GM19455 (cell line): ENCODE data around the gene ARID3A.
A peak's percentile ranks its signal among the peaks of the same experiment; 100 is the strongest.

Experiments
- ATAC-seq: cut with Tn5 transposase; IDR thresholded peaks from one replicate; pipeline ENCODE4 v1.9.1; 2021; ENCODE audit not compliant: unreplicated experiment

ARID3A gene

DNA sequence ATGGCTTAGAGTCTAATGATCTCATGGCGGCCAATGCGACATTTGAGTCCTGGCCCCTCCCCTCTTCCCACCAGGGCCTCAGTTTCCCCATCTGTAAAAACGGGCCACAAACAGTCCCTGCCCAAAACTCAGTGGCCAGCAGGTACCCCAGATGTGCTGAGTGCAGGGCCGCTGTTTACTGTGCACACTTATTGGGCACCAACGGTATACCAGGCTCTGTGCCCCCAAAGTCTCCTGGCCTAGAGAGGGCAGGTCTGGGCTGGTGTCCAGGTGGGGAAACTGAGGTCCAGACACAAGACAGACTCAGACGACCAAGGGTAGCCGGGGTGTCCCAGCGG lies 34.7 kb downstream of the ARID3A start:
- ATAC-seq, result no peak

DNA sequence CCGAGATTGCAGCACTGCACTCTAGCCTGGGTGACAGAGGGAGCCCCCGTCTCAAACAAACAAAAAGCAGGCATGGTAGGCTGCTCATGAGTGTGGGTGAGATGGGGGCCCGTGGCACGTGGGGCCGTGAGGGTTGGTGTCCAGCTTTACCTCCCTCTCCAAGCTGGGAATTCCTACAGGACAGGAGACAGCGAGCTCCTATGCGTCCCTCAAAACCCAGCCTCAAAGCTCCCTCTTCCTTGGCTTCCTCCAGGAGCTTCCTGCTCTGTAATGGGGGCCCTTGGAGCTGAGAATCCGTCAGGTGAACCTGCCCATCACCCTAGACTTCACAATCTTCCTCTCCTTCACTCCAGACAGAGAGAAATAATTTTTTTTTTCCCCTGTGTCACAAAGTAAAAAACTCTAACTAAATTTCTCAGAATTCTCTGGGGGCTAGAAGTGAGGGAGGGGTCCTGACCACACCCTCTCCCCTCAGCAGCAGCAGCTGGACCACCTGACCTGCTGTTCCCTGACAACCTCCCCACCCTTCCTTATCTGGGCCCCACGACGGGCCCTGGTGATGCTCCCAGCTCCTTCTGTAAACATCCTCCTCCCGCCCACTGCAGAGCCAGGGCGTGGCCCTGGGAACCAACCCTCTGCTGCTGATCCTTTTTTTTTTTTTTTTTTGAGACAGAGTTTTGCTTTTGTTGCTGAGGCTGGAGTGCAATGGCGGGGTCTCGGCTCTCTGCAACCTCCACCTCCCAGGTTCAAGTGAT lies 36.2 kb downstream of the ARID3A start:
- ATAC-seq, result no peak

DNA sequence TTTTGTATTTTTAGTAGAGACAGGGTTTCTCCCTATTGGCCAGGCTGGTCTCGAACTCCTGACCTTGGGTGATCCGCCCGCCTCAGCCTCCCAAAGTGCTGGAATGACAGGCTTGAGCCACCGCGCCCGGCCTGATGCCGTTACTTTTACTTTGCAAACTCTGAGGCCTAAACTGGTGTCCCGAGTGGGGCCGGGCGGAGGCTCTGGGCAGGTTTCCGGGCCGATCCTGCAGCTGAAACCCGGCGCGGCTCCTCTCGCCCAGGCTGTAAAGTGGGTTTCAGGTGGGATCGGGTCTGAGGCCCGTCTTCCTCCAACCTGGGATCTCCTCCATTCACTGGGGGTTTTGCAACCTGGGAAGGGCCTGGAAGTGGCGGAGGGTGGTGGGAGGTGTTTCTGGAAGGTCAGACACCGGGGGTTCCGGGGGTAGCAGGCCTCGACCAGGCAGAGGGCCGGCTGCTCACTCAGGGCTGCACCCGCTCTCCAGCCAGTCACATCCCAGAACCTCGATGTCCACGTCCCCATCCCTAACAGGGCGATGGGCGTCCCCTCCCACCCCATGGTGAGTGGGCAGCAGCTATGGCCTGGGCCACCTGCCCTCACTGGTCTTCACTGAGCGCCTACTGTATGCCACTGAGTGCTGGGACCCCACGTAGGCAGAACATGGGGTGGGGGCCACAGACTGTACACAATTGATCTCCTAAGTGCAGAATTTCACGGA lies 37.0 kb downstream of the ARID3A start:
- no peak for ATAC-seq

DNA sequence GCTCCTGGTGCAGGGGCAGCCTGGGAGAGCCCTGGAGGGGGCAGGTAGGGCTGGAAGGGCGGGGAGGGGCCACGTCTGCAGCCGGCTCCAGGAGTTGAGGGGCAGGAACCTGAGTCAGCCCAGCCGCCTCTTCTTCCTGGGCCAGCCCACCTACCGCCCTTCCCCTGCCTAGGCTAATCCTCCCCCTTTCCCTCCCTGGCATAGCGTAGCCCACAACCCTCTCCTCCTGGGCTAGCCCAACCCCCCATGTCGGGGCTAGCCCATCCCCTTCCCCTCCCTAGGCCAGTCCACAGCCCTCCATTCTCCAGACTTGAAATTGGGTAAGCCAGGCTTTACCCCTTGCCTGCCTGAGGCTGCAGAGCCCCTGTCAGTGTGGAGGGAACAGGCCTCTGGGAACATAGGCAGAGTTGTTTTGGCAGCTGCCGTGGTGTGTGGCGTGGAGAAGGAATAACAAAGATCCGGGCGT lies 37.7 kb downstream of the ARID3A start:
- ATAC-seq, result no peak

DNA sequence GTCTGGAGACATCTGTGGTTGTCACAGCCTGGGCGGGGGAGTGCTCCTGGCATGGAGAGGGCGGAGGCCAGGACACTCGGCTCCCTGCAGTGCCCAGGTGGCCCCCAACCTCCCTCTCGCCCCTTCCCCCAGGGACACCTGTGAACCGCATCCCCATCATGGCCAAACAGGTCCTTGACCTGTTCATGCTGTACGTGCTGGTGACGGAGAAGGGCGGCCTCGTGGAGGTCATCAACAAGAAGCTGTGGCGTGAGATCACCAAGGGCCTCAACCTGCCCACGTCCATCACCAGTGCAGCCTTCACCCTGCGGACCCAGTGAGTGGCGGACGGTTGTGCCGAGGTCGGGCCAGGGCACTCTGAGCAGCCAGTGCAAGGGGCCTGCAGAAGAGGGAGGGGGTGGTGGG lies 38.3 kb downstream of the ARID3A start:
- no peak for ATAC-seq

DNA sequence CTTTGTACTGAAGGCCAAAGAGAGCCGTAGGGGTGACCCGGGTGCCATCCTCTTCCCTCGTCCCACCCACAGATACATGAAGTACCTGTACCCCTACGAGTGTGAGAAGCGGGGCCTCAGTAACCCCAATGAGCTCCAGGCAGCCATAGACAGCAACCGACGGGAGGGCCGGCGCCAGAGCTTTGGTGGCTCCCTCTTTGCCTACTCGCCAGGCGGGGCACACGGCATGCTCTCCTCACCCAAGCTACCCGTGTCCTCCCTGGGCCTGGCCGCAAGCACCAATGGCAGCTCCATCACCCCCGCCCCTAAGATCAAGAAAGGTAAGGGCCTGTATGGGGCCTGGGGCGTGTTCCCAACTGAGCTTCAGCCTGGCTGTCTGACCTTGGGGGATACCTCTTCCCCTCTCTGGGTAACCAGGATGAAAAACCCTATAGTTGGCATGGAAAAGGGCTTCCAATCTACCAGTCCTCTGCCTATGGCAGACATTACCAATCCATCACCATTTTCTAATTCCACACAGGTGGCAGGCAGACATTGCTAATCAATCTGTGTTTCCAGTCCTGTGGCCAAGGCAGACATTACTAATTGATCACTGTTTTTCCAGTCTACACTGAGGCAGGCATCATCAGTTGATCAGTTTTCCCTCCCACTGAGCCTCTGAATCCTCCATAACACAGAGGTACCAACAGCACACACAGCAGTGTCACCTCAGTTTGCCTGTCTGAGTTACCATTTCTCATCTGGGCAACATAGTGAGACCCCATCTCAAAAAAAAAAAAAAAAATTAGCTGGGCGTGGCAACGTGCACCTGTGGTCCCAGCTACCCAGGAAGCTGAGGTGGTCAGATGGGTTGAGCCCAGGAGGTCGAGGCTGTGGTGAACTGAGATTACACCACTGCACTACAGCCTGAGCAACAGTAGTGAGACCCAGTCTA lies 39.2 kb downstream of the ARID3A start:
- no peak for ATAC-seq

DNA sequence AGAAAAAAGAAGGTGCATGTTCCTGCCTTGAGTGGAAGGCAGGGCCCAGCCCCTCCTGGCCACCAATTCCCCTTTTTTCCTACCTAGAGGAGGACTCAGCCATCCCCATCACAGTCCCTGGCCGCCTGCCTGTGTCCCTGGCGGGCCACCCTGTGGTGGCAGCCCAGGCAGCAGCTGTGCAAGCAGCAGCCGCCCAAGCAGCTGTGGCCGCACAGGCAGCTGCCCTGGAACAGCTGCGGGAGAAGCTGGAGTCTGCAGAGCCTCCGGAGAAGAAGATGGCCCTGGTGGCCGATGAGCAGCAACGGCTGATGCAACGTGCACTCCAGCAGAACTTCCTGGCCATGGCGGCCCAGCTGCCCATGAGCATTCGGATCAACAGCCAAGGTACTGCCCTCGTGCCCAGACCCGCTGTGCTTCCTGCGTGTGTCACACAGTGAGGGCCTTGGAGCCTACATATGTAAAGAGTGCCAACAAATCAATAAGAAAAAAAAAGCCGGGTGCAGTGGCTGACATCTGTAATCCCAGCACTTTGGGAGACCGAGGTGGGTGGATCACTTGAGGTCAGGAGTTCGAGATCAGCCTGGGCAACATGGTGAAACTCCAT lies 40.8 kb downstream of the ARID3A start:
- no peak for ATAC-seq

DNA sequence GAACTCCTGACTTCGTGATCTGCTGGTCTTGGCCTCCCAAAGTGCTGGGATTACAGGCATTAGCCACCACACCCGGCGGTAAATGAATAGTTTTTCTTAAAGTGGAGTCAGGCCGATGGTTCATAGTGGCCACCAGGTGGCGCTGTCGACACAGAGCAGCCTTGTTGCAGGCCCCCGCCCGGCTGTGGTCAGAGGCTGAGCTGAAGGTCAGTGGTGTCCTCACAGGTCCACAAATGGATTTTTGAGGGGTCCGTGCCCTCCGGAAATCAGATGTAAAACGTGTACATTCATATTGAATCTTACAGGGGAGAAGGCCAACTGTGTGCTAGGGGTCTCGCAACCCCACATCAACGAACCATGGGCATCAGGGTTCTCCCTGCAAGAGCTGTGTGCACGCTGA lies 44.9 kb downstream of the ARID3A start:
- no peak for ATAC-seq

DNA sequence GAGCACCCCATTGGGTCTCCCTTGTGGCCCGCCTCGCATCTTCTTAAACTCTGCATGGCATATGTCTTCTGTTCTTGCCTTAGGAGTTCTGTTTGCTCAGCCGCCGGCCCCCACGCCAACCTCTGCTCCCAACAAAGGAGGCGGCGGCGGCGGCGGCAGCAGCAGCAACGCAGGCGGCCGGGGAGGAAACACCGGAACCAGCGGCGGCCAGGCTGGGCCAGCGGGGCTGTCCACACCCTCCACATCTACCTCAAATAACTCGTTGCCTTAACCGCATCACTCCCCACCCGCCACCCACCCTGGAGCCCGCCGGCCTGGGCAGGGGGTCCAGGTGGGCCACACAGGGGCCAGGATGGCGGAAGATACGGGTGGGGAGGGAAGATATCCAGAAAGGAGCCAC lies 46.0 kb downstream of the ARID3A start:
- ATAC-seq, result no peak

DNA sequence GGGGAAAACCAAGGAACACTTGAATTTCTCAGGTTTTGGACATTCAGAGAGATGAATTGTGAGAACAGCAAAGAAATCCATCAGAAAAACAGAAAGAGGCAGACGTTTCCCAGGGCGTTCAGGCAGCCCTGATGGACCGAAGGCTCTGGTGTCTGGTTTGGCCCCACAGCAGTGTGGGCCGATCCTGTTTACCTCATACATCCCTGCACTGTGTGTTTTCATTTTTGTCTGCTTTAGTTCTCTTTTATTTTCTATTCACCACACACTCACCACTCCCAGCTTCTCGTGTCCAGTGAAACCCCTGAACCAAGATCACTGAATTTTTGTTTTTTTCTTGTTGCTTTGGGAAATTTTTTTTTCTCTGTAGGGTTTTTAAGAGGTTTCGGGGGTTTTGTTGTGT lies 46.4 kb downstream of the ARID3A start:
- ATAC-seq, result no peak

DNA sequence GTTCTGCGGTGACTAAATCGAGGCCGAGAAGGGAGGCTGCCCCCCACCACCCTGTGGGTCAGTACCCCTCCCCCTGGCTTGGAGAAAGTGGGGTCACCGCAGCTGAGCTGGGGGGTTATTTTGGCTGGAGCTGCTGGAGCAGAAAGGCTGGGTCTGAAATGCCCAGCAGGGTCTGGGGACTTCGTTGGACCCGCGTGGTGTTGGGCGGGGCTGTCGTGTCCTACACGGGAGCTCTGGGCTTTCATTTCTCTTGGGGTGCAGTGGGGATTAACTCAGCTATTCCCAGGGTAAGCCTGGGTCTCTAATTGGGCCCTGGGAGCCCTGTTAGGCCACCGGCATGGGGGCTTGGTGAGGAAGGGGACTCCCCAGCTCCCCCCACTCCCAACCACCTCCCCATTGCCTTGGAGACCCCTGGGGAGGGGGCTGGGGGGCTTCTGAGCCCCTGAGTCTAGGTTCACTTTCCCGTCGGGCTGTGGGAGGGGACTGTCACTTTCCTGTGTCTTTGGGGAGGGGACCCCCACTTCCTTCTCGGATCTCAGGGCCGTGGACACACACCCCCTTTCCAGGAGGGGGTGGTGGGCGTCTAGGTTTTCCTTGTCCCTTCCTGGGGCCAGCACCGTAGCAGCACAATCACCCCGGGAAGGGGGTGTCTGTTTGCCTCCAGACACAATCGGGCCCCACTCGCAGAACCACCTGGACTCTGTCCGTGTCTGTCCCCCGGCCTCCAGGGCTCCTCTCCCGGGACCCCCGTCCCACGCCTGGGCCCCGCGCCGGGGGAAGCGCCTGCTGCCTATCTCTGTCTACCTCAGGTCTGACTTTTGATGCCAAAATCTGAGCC lies 48.1 kb downstream of the ARID3A start:
- no peak for ATAC-seq

DNA sequence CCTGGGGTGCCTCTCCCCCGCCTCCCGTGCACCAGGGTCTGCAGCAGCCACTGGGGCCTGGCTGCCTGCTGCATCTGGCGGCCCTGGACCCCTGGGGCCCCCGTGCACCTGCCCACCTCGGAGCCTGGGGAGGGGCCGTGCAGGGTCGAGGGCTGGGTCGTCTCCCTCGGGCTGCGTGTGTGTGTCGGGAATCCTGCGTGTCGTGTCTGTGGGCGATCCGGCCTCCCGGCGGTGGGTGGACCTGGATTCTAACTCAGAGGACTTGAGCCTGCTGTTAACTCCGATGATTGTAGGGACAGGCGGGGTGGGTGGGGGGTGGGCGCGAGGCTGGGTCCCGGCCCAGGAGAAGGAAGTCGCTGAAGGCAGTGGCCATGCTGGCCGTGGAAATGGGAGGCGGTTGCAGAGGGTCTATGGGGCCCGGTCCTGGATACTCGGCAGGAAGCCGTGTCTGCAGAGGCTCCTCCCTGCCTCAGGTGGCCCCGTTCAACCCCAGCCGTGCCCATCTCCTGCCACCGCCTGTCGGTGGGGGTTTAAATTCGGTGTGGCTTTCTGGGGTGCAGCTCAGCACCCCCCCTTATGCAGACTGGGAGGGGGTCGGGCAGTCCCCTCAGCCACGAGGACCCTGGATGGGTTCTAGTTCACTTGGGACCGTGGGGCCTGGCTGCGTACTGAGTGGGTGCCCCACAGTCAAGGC lies 48.9 kb downstream of the ARID3A start:
- no peak for ATAC-seq

DNA sequence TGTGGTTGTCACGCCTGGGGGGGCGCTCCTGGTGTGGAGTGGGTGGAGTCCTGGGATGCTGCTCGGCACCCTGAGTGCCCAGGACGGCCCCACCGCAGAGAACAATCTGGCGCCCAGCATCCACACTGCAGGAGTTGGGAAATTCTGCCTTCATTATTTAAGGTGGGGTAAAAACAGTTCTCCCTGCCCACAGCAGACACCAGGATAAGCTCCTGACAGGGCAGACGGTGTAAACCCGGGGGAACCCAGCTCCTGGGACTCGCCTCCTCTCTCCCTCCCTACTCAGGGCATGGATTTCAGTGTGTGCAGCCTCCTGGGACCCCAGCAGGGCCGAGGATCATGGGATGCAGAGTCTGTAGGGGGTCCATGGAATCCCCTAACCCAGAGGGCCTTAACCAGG lies 50.6 kb downstream of the ARID3A start:
- no peak for ATAC-seq

DNA sequence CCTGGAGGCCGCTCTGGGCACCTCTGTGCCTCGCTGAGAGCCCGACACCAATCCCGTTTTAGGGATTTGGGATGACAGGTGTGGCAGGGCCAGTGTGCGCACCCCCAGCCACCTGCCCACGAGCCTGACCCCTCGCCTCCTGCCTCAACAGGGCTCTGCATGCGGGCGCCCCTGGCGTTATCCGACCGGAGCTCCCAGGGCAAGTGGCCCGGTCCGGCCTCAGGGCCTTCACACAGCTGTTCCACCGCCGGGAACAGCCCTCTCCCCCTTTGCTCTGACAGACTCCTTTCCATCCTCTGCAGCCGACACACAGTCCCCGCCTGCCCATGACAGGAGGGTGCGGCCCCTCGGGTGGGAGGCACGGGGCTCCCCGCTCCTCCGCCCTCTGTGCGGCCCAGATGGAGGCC lies 51.2 kb downstream of the ARID3A start:
- no peak for ATAC-seq

DNA sequence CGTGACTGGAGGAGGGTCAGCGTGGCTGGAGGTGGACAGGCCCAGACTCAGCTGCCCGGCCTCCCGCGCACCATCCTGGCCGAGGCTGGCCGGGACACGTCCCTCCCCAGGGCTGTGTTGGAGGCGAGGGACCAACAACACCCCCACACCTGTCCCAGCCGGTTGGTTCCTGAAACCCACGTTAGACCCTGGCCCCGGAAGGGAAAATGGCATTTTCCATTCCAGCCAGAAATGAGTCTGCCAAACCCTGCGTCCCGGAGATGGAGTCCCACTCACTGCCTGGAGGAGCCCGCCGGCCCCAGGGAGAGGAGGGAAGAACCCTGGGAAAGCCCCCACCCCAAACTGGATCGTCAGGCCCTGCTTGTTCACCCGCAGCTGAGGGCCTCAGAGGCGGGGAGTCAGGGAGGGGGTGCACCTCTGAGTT lies 53.5 kb downstream of the ARID3A start:
- ATAC-seq, result no peak

DNA sequence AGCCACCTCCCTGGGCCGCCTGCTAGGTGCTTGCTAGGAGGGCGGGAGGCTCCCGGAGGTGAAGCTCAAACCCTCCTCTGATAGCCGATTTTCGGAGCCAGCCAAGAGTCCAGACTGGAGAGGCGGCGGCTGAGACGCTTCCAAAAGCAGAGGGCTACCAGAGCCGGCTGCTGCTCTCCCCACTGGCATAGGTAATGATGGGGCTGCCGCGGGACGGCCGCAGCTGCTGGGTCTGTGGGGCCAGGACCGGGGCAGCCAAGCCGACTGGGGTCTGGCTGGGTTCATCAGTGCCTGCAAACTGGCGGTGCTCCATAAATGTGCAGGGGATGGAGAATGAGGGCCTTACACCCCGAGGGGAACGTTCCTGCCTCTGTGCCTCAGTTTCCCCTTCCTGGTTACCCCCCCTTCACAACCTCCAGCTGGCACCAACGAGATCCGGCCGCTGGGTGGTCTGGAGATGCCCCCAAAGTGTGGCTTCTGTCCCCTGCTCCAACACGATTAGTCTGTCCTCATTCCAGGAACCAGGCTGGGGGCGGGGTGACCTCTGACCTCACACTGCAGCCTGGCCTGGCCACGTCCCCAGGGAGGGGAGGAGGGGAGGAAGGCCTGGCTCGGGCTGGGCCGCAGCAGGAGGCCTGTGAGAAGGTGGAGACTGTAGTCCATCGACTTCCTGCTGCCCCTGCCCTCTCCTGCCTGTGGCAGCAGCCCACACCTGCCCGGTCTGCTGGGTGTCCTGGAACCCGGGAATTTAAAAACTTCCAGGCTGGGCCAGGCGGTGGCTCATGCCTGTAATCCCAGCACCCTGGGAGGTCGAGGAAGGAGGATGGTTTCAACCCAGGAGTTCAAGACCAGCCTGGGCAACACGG lies 54.5 kb downstream of the ARID3A start:
- no peak for ATAC-seq

DNA sequence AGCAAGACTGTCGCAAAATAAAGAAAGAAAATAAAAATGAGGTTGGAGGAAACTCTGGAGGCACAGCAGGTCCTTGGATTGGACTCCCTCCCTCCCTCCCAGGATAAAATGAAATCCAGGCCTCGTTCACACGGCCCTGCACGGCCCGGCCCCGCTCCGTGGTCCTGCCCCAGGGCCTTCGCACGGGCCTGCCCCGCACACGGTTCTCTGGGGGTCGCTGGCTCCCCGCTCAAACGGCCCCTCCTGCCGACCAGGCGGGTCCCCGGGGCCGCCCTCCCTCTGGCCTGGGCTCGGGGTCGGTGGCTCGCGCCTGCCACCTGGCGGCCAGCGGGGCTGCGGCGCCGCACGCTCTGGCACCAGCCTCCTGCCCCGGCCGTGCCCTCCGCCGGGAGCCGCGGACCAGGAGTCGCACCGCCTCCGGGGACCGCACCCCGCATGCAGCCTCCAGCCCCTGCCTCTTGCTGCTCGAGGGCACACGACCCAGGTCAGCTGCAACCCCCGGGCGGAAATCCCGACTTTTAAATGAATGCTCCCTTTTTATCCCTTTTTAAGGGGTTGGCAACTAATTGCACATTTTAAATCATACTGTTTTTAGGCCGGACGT lies 56.8 kb downstream of the ARID3A start:
- peak; percentile 57 for ATAC-seq
